HCT116 (cell line): ENCODE data around the gene MAP2K1.

Experiments
- CTCF ChIP-seq, 3 experiments: fragments of 200-600 bp in 1 of 3; sonication (generic) in 1 of 3; IDR thresholded peaks in 2 of 3; conservative IDR thresholded peaks in 1 of 3; 2 replicates each; pipeline ENCODE4 v1.5.1; 2012 to 2017; ENCODE audit warnings: low read depth in 2 of 3, low read length in 2 of 3, antibody characterized with exemption in 1 of 3, borderline replicate concordance in 1 of 3, control low read depth in 1 of 3, mild to moderate bottlenecking in 1 of 3, mixed read lengths in 1 of 3, mixed run types in 1 of 3, moderate library complexity in 1 of 3; ENCODE audit not compliant: insufficient read depth in 1 of 3
- RAD21 ChIP-seq: IDR thresholded peaks from 2 replicates; pipeline ENCODE4 v1.6.1; 2012; ENCODE audit warnings: low read depth, mild to moderate bottlenecking

GRCh38 chr15:66483131-66483566 lies 96.4 kb downstream of the MAP2K1 start:
- no peak for TF ChIP-seq CTCF (IDR thresholded peaks at IDR 0.05 in 2 of 3, conservative IDR thresholded peaks at IDR 0.05 in 1 of 3; ENCODE audit: borderline replicate concordance in 1 of 3, insufficient read depth in 1 of 3, low read depth in 2 of 3, low read length in 2 of 3)
- no peak for TF ChIP-seq RAD21
